DMS79 (cell line): Measurements from ENCODE around the gene RIMBP2.
"Not testable (repeated sequence)": the region's sequence is repeated elsewhere in the genome, so short reads cannot be mapped to it uniquely, and the experiment has no call there.

Experiments
- DNase-seq: peaks from one replicate; lab custom pipeline; 2025; lab: John Stamatoyannopoulos, UW

RIMBP2 gene

DNA sequence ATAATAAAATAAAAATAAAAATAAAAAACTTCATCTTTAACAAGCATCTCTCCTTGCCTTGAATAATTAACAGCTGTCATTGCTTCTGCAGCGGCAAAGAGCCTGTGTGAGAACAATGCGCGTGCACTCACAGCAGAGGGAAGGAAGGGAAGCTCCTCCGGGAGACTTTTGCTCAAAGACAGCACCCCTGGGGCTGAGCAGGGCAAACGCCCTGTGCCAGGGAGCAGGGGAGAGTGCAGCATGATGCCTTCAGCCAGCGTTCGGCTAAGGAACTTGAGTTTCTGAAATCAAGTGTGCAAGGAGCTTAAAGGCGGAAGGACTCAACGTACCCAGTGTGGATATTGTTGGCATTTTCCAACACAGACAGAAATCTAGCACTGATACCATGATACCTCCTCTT lies 120.5 kb downstream of the RIMBP2 start:
- DNase-seq: no peak

DNA sequence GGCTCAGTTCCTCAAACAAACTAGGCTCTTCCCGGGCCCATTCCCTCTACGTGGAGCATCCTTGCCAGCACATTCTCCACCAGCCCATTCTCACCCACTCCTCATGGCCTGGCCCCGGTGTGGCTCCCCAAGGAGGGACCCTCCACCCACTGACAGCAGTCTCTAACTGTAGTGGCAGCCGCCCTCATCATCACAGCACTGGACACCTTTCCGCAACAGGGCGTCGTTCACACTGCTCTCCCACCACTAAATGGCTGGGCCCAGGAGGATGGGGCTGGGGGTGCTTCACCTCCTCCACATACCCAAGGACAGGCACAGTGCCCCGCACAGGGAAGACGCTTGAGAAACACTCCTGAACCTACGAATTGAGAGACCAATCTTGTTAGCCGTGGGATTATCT lies 123.0 kb downstream of the RIMBP2 start:
- no peak for DNase-seq

DNA sequence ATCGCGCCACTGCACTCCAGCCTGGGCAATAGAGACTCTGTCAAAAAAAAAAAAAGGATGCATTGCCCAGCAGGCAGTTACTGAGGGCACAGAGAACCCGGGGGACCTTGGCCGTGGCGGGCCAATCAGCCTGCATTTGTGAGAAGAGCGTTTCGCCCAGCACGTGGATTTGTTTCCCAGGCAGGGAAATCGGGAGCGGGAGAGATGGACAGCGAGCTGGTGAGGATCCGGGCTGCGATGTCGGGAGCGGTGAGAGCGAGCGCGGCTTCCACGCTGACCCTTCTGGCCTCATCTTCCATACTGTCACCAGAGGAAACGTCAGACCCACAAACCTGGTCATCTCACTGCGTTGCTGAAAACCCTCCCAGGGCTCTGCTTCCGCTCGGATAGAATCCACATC lies 123.5 kb downstream of the RIMBP2 start:
- no peak for DNase-seq

DNA sequence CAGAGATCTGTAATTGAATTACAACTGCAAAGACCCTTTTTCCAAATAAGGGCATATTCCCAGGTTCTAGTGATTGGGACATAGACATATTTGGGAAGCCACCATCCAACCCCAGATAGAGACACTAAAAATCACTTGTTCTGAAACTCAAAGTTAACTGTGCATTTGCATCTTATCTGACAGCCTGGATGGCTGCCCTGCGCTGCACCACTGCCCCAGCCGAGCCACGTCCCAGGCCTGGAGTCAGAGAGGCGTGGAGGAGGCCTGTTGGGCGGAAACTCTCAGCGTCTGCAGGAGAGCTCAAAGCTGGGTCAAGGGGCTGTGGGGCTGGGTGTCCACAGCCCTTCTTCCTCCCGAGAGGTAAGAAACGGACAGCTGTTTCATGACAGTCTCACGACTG lies 124.4 kb downstream of the RIMBP2 start:
- DNase-seq: no peak

DNA sequence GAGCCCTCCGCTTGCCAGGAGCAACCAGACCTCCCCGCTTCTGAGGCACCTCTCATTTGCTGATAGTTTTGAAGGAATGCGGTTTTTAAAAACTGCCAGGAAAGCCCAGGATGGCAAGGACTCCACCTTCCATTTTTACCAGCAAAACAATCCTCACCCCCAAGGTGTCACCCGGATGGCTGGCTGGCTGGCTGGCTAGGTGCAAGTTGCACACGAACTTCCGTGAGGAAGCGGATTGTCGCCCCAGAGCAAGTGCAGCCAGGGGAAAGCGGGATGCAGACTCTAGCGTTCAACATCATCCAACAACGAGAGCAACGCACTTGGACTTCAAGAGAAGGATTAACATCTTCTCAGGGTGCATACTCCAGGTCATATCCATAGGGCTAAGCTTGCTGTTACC lies 125.4 kb downstream of the RIMBP2 start:
- no peak for DNase-seq

DNA sequence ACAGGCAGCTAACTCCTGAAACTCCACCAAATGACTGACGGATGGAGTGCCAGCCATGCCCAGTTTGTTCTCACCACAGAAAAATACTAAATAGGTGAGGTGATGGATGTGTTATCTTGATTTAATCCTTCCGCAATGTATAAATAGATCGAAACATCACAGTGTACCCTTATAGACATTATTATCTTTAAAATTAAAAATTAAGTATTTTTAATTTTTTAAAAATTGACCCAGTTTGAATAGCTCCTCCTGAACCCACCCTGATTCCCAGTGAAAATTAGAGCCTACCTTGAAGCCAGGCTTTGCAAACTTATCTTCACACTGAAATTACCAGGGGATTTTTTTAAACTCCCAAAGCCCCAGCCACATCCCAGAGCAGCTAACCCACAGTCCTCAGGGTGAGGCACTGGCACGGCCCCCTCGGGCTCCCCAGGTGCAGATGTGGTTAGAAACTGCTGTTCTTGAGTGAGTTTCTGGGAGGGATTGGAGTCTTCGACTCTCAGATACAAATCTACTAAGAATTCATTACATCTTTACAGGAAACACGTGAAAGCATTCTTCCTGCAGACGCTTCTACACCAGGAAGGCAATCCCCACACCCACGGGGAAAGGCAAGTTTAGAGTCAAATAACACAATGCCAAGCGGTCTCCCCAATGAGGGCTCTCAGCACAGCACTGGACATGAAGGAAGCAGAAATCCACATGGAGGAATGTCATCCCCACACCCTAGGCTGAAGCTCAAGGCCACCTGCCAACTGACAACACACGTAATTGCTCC lies 126.4 kb downstream of the RIMBP2 start:
- DNase-seq: no peak

DNA sequence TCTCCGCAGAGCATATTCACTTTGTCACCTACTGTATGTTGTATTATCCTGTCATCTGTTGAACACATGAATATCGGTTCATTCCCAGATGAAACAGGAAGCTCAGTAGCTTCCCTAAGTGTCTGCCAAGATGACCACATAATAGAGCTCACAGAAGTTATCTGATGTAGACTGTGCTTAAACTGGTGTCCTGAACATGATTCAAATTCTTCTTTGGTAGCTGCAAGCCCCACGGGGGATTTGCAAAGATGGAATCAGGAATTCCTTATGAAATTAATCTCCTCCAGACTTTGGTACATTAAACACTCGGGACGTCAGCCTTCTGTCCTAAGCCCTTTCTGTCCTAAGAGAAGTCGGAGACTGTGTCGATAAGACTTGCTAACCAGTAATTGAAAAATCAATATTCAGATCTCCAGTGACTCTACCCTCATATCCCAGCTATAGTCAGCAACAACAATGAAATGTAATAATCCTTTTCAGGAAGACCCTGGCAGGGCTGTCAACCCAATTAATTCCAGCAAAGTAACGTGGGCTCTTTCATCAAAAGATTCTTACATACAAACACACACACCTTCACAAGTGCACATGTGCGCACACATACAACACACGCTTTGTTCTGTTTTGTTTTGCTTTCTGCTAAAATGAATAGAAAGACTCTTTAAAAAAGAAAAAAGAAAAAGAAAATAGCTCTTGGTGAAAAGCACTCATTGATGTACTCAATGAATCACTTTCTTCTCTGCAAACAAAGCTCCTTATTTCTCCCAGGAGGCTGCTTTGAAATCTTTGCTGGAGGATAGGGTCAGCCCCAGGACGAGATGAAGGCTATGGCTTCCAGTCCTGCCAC lies 127.2 kb downstream of the RIMBP2 start:
- no peak for DNase-seq

DNA sequence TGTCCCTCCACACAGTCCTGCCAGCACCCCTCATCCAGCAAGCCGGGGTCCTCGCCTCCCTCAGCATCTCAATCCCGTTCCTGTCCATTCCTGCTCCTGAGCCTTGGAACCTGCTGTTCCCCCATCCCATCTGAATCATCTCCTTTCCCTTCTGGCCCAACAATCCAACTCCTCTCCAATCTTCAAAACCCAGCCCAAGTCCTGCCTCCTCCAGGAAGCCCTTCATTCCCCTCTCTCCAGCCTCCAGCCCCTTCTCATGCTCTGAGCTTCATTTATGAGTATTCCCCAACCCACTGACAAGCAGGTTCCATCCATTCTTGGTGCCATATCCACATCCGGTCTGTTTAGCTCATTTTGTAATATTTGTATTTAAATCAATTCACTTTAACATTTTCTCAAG lies 128.1 kb downstream of the RIMBP2 start:
- DNase-seq: no peak

DNA sequence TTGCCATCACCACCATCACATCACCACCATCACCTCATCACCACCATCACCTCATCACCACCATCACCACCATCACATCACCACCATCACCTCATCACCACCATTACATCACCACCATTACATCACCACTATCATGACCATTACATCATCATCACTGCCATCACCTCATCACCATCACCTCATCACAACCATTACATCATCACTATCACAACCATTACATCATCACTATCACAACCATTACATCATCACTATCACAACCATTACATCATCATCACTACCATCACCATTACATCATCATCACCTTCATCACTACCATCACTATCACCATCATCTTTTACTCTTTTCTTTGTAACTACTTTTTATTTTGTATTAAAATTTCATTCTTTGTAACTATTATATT lies 131.6 kb downstream of the RIMBP2 start:
- DNase-seq: not testable (repeated sequence)

DNA sequence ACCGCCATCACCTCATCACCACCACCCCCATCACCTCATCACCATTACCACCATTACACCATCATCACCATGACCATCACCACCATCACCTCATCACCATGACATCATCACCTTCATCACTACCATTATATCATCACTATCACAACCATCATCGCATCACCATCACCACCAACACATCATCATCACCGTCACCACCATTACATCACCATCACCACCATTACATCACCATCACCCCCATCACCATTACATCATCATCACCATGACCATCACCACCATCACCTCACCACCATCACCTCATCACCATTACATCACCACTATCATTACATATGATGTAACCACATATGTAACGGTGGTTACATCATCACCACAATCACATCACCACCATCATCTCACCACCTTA lies 132.3 kb downstream of the RIMBP2 start:
- DNase-seq: no peak

DNA sequence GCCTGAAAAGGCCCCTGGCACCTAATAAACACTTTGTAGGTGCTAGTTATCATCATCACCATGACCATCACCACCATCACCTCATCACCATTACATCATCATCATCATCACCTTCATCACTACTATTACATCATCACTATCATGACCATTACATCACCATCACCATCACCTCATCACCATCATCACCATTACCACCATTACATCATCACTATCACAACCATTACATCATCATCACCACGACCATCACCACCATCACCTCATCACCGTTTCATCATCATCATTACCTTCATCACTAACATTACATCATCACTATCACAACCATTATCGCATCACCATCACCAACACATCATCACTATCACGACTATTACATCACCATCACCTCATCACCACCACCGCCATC lies 132.8 kb downstream of the RIMBP2 start:
- no peak for DNase-seq

DNA sequence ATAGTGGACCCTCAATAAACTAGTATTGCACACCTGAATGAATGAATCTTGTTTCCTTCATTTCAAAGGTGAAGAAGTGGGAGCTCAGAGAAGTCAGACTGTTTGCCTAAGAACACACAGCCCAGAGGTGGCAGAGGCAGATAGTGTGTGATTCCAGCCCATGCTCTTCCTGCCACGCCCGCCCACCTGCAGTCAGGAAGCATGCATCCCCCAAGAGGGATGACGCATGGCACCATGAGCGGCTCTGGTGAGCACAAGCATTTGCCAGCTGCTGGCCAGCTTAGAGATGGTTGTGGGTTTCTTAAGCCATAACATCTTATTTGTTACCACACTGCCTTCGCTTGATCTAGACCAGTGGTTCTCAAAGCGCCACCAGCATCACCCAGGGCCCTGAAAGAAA lies 133.8 kb downstream of the RIMBP2 start:
- DNase-seq: no peak

DNA sequence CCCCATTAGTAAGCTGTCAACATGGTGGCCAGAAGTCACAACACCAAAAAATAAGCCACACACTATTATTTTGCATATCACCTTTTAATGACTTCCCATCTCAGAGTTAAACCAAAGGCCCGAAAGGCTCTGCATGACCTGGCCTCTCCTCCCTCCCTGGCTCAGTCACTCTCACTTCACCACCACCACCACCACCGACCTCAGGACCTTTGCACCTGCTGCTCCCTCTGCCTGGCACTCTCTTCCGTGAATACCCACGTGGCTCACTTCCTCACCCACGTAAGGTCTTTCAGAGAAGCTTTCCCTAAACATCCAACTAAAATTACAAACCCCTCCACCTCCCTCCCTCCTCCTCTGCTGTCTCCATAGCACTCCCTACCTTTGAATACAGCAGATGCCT lies 134.3 kb downstream of the RIMBP2 start:
- no peak for DNase-seq

DNA sequence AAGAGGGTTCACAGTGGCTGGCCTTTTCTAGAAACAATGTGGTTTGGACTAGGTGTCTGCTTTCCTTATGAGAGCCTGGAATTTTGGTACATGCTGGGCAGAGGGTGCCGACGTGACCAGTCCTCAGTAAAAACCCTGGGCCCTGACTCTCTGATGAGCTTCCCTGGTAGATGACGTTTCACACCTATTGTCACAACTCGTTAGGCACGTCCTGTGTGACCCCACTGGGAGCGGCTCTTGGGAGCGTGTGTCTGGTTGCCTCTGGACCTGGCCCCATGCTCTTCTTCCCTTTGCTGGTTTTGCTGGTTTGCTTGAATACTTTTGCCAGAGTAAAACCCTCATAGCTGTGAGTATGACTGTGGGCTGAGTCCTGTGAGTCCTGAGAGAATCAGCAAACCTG lies 136.9 kb downstream of the RIMBP2 start:
- DNase-seq: no peak

DNA sequence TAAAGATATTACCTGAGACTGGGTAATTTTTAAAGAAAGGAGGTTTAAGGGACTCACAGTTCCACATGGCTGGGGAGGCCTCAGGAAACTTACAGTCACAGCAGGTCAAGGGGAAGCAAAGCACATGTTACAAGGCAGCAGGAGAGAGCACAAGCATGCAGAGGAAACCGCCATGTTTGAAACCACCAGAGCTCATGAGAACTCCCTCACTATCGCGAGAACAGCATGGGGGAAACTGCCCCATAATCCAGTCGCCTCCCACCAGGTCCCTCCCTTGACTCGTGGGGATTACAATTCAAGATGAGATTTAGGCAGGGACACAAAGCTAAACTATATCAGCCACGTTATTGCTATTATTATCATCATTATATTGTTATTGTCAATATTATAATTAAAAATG lies 138.7 kb downstream of the RIMBP2 start:
- no peak for DNase-seq

DNA sequence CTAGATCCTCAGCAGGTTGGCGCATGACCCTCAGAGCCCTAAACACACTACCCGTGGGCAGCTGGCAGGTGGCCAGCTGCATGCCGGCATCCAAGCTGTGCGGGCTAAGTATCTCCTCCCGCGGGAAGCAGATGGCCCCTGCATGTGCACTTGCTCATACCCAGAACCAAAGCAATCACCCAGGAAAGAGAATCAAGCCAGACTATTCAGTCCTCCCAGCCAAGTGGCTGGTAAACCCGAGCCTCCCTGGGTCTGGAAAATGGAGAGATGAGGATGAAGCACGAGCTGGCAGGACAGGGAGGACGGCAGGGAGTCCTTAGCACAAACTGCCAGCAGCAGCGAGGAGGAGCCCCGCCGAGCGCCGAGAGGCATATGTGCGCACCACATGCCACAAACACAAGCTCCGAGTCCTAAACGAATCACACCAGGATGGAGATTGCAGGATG lies 139.7 kb downstream of the RIMBP2 start:
- DNase-seq: peak; percentile 19

DNA sequence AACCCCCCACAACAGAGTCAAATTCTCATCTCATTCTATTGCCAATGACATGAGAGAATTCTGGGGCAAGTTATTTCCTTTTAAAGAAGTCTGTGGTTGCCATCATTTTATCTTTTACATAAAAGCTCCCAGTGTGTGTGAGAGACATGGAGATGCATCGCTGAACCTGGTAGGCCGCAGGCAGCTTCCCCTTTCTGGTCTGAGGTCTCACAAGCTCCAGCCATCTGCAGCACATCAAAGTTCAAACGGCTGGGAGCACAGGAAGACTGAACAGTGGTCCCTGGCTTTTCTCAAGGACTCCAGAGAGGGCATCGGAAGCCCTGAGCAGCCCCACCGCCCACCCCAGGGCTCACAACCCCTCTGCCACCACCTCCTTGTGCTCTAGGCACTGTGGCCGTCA lies 141.7 kb downstream of the RIMBP2 start:
- DNase-seq: no peak

DNA sequence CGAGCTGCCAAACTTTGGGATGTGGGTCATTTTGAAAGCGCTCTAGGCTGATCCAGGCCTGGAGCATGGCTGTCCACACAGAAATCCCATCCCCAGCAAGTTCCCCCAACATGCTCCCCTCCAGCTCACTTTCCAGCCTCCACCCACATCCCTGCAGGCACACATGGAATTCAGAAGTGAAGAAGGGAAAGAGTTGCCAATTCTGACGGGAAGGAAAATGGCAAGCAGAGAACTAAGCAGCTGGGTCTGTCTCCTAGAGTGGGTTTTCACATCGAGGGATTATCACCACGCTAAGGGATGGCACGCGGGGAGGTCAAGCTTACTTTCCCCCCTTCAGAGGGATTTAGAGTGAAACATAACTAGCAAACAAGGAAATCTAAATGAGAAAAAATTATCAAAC lies 142.3 kb downstream of the RIMBP2 start:
- no peak for DNase-seq

DNA sequence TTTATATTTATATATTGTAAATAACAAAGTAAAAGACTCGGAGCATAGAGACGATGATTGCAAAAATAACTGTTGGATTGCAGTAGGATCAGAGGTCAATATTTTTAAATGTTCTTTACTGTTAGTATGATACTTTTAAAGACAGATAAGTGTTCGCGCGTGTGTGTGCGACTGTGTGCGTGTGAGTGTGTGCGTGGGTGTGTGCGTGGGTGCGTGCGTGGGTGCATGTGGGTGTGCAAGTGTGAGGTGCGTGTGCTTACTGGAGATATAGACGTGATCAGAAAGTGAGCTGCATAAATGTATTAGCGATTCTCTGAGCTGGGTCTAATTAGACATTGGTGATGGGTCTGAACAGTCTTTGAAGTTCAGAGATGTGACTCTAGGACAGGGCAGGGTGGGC lies 142.9 kb downstream of the RIMBP2 start:
- DNase-seq: no peak

DNA sequence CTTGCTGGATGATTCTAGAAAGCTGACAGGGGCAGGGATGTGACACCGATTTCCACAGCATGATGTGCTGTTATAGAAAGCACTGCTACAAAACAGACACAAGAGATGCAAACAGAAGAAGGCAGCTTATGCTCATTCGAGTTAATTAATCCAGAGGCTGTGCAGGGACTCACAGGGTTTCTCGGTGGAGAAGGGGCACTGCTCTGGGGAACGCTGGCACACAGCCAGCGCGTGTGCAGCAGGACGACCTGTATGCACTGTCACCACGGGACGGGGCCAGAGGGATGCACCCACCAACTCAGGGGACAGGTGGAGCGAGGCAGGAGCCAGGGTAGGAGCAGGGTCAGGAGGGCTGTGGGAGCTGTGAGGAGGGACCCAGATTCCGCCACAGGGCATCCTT lies 143.5 kb downstream of the RIMBP2 start:
- DNase-seq: peak; percentile 73

DNA sequence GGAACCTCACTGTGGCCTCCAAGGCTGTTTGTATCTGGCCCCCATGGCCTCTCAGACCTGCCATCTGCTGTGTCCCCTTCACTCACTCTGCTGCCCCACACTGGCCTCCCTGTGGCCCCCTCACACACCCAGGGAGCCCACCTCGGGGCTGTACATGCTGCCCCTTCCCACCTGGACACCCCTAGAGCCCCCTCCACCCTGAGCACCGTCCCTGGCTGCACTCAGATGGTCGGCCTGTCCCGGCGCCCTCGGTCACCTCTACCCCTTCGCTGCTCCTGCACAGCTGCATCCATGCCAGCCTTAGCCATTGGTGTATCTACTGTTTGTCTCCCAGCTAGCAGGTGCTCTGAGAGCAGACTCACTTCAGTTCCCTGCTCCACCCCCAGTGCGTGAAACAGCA lies 144.4 kb downstream of the RIMBP2 start:
- no peak for DNase-seq

DNA sequence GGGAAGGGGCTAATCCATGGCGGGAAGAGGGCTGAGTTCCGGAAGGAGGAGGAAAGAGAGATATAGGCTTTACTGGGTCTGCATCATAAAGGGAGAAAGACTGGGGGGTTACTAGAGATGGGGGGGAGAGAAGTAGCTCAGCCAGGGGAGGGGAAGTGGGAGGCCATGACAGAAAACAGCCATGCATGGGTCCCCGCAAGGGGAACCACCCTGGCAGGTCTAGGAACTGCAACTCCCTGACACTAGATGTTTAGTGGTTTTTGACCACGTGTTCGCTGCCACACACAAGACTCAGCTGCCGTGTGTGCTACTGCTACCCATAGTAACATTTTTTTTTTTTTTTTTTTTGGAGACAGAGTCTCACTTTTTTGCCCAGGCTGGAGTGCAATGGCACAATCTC lies 145.0 kb downstream of the RIMBP2 start:
- no peak for DNase-seq

DNA sequence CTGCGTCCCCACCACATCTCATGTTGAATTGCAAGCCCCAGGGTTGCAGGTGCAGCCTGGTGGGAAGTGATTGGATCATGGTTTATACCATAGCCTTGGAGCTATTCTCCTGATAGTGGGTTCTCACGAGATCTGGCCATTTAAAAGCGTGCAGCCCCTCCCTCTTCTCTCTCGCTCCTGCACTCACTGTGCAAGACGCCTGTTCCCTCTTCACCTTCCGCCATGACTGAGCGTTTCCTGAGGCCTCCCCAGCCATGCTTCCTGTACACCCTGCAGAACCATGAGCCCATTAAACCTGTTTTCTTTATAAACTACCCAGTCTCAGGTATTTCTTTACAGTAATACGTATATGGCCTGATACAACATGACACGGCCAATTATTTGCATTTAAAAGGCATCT lies 146.6 kb downstream of the RIMBP2 start:
- no peak for DNase-seq

DNA sequence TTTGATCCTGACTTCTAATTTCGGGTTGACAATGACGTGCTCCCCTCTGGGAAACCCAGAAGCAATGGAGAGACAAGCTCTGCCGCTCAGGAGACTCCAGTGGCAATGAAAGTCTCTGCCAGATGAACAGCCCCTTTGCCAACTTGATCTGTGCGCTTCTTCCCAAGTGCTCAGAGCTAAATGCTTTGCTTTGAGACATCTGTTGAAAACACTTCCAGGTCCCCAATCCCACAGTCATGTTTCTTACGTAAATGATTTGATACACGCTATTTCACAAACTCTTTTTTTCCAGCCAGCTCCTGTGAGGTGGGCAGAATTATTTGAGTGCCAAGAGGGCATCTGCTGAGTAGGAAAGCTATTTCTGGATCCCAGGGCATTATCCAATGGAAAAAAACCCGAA lies 147.6 kb downstream of the RIMBP2 start:
- DNase-seq: no peak
